BJ (cell line): ENCODE results near the gene CFHR5. TPM values are rescaled to one million over a fixed set of nuclear protein-coding genes. Genes with fewer than 3 reads are reported as not detected.
A peak's percentile ranks its signal among the peaks of the same experiment; 100 is the strongest.
"Not testable (repeated sequence)": the region's sequence is repeated elsewhere in the genome, so short reads cannot be mapped to it uniquely, and the experiment has no call there.

ENCODE experiments used
- CTCF ChIA-PET: fragments of 350-600 bp; formaldehyde crosslinking; extraction: SDS; loops from one replicate; lab custom pipeline; 2021; ENCODE audit warnings: antibody characterized with exemption, inconsistent platforms; lab: Yijun Ruan, JAX
- POLR2A ChIA-PET: fragments of 300-600 bp; sonication (Branson Sonifier 250); formaldehyde crosslinking; extraction: SDS; loops from one replicate; lab custom pipeline; 2021; ENCODE audit warnings: antibody characterized with exemption; lab: Charles Lee
- DNase-seq: peaks from one replicate; pipeline ENCODE4 v3.0.0-alpha.2; 2011; ENCODE audit warnings: low read depth
- H3K27me3 ChIP-seq: 2 replicates; pipeline ENCODE4 v1.6.0; 2011; ENCODE audit warnings: low read length; ENCODE audit not compliant: control insufficient read depth, insufficient read depth
- H3K36me3 ChIP-seq: 2 replicates; pipeline ENCODE4 v1.5.1; 2011; ENCODE audit warnings: low read length; ENCODE audit not compliant: control insufficient read depth, insufficient read depth
- H3K4me3 ChIP-seq: 2 replicates; pipeline ENCODE4 v1.5.1; 2011; ENCODE audit warnings: low read depth, mild to moderate bottlenecking, control low read depth, low read length
- polyA plus RNA-seq: library from polyadenylated mRNA; depleted of rRNA; stranded (reverse); fragments of >200 nt; gene quantifications from 2 replicates; pipeline ENCODE4 v1.2.3, GENCODE V29; 2011
- TF ChIP-seq, protein P1 (sequence below): IDR thresholded peaks from 2 replicates; pipeline ENCODE4 v1.5.1; 2011; ENCODE audit warnings: low read depth, mild to moderate bottlenecking, control low read depth, inconsistent platforms, low read length, moderate library complexity; ENCODE audit not compliant: insufficient read depth

Gene CFHR5
- polyA plus RNA-seq, 1 experiment, result not detected

DNA sequence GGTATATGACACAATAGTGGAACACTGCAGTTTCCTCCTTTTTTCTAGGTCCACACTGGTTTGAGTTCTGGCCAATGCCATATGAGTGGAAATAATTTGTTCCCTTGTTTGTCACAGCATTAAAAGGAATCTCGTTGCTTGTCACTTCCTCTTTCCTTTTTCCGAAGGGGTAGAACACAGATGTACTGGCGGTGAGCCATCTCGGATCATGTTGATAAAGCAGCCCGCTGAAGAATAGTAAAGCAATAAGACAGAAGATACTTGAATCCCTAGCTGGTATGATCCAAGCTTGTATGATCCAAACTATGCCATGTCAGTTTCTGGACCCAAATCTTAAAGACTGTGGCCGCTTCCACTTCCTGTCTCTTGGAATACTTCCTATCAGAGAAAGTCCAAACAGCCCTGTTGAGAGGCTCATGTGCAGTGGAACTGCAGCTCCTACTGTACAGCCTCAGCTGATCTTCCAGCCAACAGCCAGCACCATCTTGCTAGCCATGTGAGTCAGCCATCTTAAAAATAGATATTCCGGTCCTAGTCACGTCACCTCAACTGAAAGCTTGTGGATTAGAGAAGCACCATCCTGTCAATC is 40.3 kb downstream of the CFHR5 start:
- TF ChIP-seq, protein P1, sequence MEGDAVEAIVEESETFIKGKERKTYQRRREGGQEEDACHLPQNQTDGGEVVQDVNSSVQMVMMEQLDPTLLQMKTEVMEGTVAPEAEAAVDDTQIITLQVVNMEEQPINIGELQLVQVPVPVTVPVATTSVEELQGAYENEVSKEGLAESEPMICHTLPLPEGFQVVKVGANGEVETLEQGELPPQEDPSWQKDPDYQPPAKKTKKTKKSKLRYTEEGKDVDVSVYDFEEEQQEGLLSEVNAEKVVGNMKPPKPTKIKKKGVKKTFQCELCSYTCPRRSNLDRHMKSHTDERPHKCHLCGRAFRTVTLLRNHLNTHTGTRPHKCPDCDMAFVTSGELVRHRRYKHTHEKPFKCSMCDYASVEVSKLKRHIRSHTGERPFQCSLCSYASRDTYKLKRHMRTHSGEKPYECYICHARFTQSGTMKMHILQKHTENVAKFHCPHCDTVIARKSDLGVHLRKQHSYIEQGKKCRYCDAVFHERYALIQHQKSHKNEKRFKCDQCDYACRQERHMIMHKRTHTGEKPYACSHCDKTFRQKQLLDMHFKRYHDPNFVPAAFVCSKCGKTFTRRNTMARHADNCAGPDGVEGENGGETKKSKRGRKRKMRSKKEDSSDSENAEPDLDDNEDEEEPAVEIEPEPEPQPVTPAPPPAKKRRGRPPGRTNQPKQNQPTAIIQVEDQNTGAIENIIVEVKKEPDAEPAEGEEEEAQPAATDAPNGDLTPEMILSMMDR, result no peak
- H3K4me3 ChIP-seq, result no peak overlapping the region
- H3K36me3 ChIP-seq, result no peaks in the 10 kb centered on the region
- no peaks in the 10 kb centered on the region for H3K27me3 ChIP-seq
- DNase-seq, result no peak
- CTCF ChIA-PET, result no interaction called here
- POLR2A ChIA-PET, result no interaction called here

DNA sequence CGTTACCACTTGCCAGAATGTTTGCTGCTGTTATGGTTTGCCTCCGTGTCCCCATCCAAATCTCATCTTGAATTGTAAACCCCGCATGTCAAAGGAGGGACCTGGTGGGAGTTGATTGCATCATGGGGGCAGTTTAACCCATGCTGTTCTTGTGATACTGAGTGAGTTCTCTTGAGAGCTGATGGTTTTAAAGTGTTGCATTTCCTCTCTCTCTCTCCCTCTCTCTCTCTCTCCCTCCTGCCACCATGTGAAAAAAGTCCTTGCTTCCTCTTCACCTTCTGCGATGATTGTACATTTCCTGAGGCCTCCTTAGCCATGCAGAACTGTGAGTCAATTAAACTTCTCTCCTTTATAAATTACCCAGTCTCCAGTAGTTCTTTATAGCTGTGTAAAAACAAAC is 44.4 kb downstream of the CFHR5 start:
- TF ChIP-seq, protein P1, result no peak
- no peaks in the 10 kb centered on the region for H3K27me3 ChIP-seq
- no peak overlapping the region for H3K4me3 ChIP-seq
- CTCF ChIA-PET, result no interaction called here
- POLR2A ChIA-PET, result no interaction called here
- no peak for DNase-seq
- H3K36me3 ChIP-seq, result no peaks in the 10 kb centered on the region

DNA sequence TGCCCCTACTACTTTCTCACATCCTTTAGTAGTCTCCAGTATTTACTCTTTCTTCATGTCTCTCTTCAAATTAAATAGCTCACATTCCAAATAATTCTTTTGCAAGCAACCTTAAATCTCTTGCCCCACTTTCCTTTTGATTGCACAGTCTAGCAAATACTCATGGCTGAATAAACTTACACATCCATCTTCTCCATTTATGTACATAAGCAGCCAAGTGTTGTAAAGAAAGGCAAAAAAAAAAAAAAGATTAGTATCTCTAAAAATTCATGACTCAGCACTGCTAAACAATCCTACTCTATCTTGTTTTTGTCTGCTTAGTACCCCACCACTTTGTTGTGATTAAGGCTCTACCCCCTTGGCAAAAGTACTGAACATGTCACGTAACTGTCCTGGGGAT is 47.1 kb downstream of the CFHR5 start:
- POLR2A ChIA-PET, result no interaction called here
- Histone ChIP-seq H3K4me3 (no peak overlapping the region), H3K27me3 (no peaks in the 10 kb centered on the region), H3K36me3 (no peaks in the 10 kb centered on the region)
- no peak for DNase-seq
- TF ChIP-seq, protein P1, result no peak
- CTCF ChIA-PET, result no interaction called here

DNA sequence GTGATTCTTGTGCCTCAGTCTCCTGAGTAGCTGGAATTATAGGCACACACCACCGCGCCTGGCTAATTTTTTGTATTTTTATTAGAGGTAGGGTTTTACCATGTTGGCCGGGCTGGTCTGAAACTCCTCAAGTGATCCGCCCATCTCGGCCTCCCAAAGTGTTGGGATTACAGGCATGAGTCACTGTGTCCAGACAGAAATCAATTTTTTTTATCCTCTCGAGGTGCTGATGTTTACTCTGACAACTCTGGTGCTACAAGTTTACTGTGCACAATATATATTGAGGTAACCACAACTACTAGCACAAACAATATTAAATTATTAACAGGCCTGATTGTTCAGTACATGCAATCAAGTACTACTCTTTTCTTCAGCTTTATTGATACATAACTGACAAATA is 50.0 kb downstream of the CFHR5 start:
- TF ChIP-seq, protein P1, result no peak
- H3K27me3 ChIP-seq, result no peaks in the 10 kb centered on the region
- H3K36me3 ChIP-seq, result no peaks in the 10 kb centered on the region
- no peak for DNase-seq
- no peak overlapping the region for H3K4me3 ChIP-seq
- ChIA-PET CTCF (no interaction called here), POLR2A (no interaction called here)

DNA sequence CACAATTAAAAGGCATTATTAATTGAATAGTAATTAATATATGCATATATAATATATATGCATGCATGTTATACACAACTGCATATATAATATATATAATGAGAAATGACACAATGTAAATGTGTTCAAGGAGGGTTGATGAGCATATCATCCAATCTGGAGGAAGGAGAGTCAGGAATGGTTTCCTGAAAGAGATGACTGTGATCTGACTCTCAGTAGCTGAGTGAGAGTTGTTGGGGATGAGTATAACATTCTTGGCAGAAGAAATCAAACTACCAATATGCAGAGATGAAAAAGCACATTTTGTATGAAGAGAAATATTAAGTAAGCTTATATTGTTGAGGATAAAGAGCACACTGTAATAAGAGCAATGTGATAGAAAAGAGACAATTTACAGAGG is 52.4 kb downstream of the CFHR5 start:
- no peaks in the 10 kb centered on the region for H3K36me3 ChIP-seq
- H3K4me3 ChIP-seq, result no peak overlapping the region
- no peak for DNase-seq
- CTCF ChIA-PET, result no interaction called here
- TF ChIP-seq, protein P1, result no peak
- POLR2A ChIA-PET, result no interaction called here
- no peaks in the 10 kb centered on the region for H3K27me3 ChIP-seq

DNA sequence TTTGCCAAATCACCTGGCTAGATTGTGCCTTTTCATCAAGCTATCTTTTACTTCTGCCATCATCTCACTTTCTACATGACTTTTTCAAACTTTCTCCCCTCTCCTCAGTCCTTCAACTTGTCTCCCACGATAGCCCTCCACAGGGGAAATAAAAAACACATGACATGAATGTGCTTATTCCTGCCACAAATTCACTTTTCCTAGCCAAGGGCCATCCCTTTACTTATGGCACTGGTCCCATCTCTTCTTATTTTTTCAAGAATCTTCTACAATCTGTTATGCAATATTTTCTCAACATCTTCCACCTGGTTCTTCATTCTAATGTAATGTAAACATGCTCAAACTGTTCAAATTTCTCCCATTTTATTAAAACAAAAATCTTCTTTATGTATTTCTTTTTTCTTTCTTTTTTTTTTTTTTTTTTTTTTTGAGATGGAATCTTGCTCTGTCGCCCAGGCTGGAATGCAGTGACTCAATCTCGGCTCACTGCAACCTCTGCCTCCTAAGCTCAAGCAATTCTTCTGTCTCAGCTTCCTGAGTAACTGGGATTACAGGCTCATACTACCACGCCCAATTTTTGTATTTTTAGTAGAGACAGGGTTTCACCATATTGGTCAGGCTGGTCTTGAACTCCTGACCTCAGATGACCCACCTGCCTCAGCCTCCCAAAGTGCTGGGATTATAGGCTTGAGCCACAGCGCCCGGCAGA is 57.4 kb downstream of the CFHR5 start:
- CTCF ChIA-PET, result interaction anchor here (1.1 to 1.8 kb wide), 2 partner anchors 21 to 34 kb away, joined by 3 to 4 read pairs; no protein-coding TSS in a partner anchor
- peak; percentile 22 for DNase-seq
- H3K36me3 ChIP-seq, POLR2A ChIA-PET, H3K27me3 ChIP-seq, H3K4me3 ChIP-seq: not testable (repeated sequence)
